ENCODE data around the gene COQ10A. TPM values are rescaled to one million over a fixed set of nuclear protein-coding genes. Genes with fewer than 3 reads are reported as not detected.

Gene COQ10A
- total and polyA plus RNA-seq, 2 donors (not counting 3 experiments of a cell fraction or from before 2014, with no cell fraction given), result 14.7 to 32.4 TPM

- Histone ChIP-seq H4K20me1 (replicated peaks; ENCODE audit: control insufficient read depth, extremely low read depth, insufficient read depth, low read length) (no peaks in the 10 kb centered on the region), H3K27ac (ENCODE audit: insufficient read depth, low read depth, low read length) (no peak overlapping the region), H3K4me3 (replicated peaks in 1 of 3; ENCODE audit: insufficient read depth in 1 of 3, low read depth in 1 of 3, low read length in 3 of 3) (no peak overlapping the region), H3K9ac (replicated peaks; ENCODE audit: extremely low read depth, insufficient read depth, low read length) (no peak overlapping the region), H3K4me2 (ENCODE audit: insufficient read depth, low read length) (no peak overlapping the region), H2AFZ (ENCODE audit: low read depth, low read length) (no peak overlapping the region), H3K79me2 (ENCODE audit: control insufficient read depth, insufficient read depth, low read length) (peaks cover 13% of the 10 kb centered on the region), H3K9me1 (replicated peaks; ENCODE audit: control insufficient read depth, extremely low read depth, insufficient read depth, low read length) (no peaks in the 10 kb centered on the region), H3K9me3 (replicated peaks; ENCODE audit: control insufficient read depth, insufficient read depth, low read length) (no peaks in the 10 kb centered on the region), H3K4me1 (ENCODE audit: control insufficient read depth, extremely low read depth, insufficient read depth, low read length) (peaks cover 9% of the 10 kb centered on the region), H3K36me3 (ENCODE audit: control insufficient read depth in 2 of 2, extremely low read depth in 1 of 2, insufficient read depth in 2 of 2, low read length in 2 of 2) (no peaks in the 10 kb centered on the region), H3K27me3 (ENCODE audit: control insufficient read depth in 2 of 2, insufficient read depth in 2 of 2, low read length in 2 of 2) (no peaks in the 10 kb centered on the region)
- no peak for DNase-seq (ENCODE audit: low read depth, low spot score)
- ChIA-PET POLR2A (no interaction called here), CTCF (interaction anchor here (4.5 kb wide), 1 partner anchor 145 kb away, joined by 60 read pairs; no protein-coding TSS in a partner anchor)
- no peak for FAIRE-seq
- intact Hi-C loops (cut with micrococcal nuclease), result no loop called here
- TF ChIP-seq POLR2A (IDR thresholded peaks at IDR 0.05; ENCODE audit: low read depth, low read length) (no peak), POLR2AphosphoS5 (IDR thresholded peaks at IDR 0.05; ENCODE audit: insufficient read depth, low read depth, low read length) (no peak), GATA2 (IDR thresholded peaks at IDR 0.05; ENCODE audit: insufficient read depth, insufficient read length, low read depth, low read length) (no peak), MYC (IDR thresholded peaks at IDR 0.05; ENCODE audit: low read depth, low read length) (no peak), JUN (IDR thresholded peaks at IDR 0.05; ENCODE audit: borderline replicate concordance, insufficient read depth, insufficient read length, low read depth) (no peak), MAX (IDR thresholded peaks at IDR 0.05; ENCODE audit: insufficient read depth, insufficient read length) (no peak), EZH2 (IDR thresholded peaks at IDR 0.05; ENCODE audit: borderline replicate concordance, low read depth, low read length, severe bottlenecking) (no peak)
- no TSS peak for BruUV-seq (replicated peaks)
- dilution Hi-C loops (cut with MboI; ENCODE audit: extremely low pct_ligation_motif_present, low sequenced_read_pairs), result no loop called here
Observed at GRCh38 chr12:56317675-56318074, 50.9 kb downstream of the COQ10A start.

Other genes with a start within 250 kb of the COQ10A start
- gene IKZF4, start 245.9 kb upstream of the COQ10A start, total RNA-seq, result 3.5 and 5.4 TPM in 2 replicates
- 2.5 and 3.4 TPM in 2 replicates for gene IKZF4, start 245.9 kb upstream of the COQ10A start, polyA plus RNA-seq
- gene RPS26, start 225.0 kb upstream of the COQ10A start, total RNA-seq, result 57.3 and 66.7 TPM in 2 replicates
- gene RPS26, start 225.0 kb upstream of the COQ10A start, polyA plus RNA-seq, result 1,837 and 1,847 TPM in 2 replicates
- 0.11 TPM in 1 of 2 replicates, not detected in the other for gene ERBB3, start 186.8 kb upstream of the COQ10A start, total RNA-seq
- 0.08 and 1.5 TPM in 2 replicates for gene ERBB3, start 186.8 kb upstream of the COQ10A start, polyA plus RNA-seq
- gene PA2G4, start 162.4 kb upstream of the COQ10A start, total RNA-seq, result 170 and 188 TPM in 2 replicates
- gene PA2G4, start 162.4 kb upstream of the COQ10A start, polyA plus RNA-seq, result 94.2 and 121 TPM in 2 replicates
- gene RPL41, start 150.3 kb upstream of the COQ10A start, total RNA-seq, result 3,212 and 3,428 TPM in 2 replicates
- gene RPL41, start 150.3 kb upstream of the COQ10A start, polyA plus RNA-seq, result 9,033 and 9,990 TPM in 2 replicates
- gene ZC3H10, start 148.7 kb upstream of the COQ10A start, total RNA-seq, result 8.7 and 10.1 TPM in 2 replicates
- 2.6 and 3.0 TPM in 2 replicates for gene ZC3H10, start 148.7 kb upstream of the COQ10A start, polyA plus RNA-seq
- gene ESYT1, start 138.7 kb upstream of the COQ10A start, total RNA-seq, result 133 and 161 TPM in 2 replicates
- gene ESYT1, start 138.7 kb upstream of the COQ10A start, polyA plus RNA-seq, result 233 and 234 TPM in 2 replicates
- gene MYL6B, start 114.4 kb upstream of the COQ10A start, total RNA-seq, result 135 and 137 TPM in 2 replicates
- 130 and 185 TPM in 2 replicates for gene MYL6B, start 114.4 kb upstream of the COQ10A start, polyA plus RNA-seq
- 2,364 and 2,543 TPM in 2 replicates for gene MYL6, start 108.6 kb upstream of the COQ10A start, total RNA-seq
- gene MYL6, start 108.6 kb upstream of the COQ10A start, polyA plus RNA-seq, result 6,581 and 8,470 TPM in 2 replicates
- gene SMARCC2, start 77.5 kb upstream of the COQ10A start, total RNA-seq, result 117 and 121 TPM in 2 replicates
- gene SMARCC2, start 77.5 kb upstream of the COQ10A start, polyA plus RNA-seq, result 51.1 and 51.9 TPM in 2 replicates
- gene RNF41, start 45.0 kb upstream of the COQ10A start, total RNA-seq, result 80.1 and 88.3 TPM in 2 replicates
- 203 and 241 TPM in 2 replicates for gene RNF41, start 45.0 kb upstream of the COQ10A start, polyA plus RNA-seq
- gene NABP2, start 42.6 kb upstream of the COQ10A start, total RNA-seq, result 41.0 and 42.4 TPM in 2 replicates
- gene NABP2, start 42.6 kb upstream of the COQ10A start, polyA plus RNA-seq, result 55.3 and 59.7 TPM in 2 replicates
- gene SLC39A5, start 36.9 kb upstream of the COQ10A start, total RNA-seq, result not detected in 2 replicates
- 0.10 and 0.11 TPM in 2 replicates for gene SLC39A5, start 36.9 kb upstream of the COQ10A start, polyA plus RNA-seq
- 62.0 and 66.3 TPM in 2 replicates for gene ANKRD52, start 8.6 kb upstream of the COQ10A start, total RNA-seq
- gene ANKRD52, start 8.6 kb upstream of the COQ10A start, polyA plus RNA-seq, result 28.6 and 30.8 TPM in 2 replicates
- 296 and 312 TPM in 2 replicates for gene CS, start 33.4 kb downstream of the COQ10A start, total RNA-seq
- gene CS, start 33.4 kb downstream of the COQ10A start, polyA plus RNA-seq, result 115 and 129 TPM in 2 replicates
- 166 and 183 TPM in 2 replicates for gene CNPY2, start 49.0 kb downstream of the COQ10A start, total RNA-seq
- 205 and 256 TPM in 2 replicates for gene CNPY2, start 49.0 kb downstream of the COQ10A start, polyA plus RNA-seq
- 21.5 and 24.4 TPM in 2 replicates for gene PAN2, start 67.1 kb downstream of the COQ10A start, total RNA-seq
- gene PAN2, start 67.1 kb downstream of the COQ10A start, polyA plus RNA-seq, result 21.0 and 21.9 TPM in 2 replicates
- not detected in 2 replicates for gene IL23A, start 71.9 kb downstream of the COQ10A start, total RNA-seq
- 0.12 TPM in 1 of 2 replicates, not detected in the other for gene IL23A, start 71.9 kb downstream of the COQ10A start, polyA plus RNA-seq
- gene STAT2, start 93.2 kb downstream of the COQ10A start, total RNA-seq, result 66.5 and 74.8 TPM in 2 replicates
- gene STAT2, start 93.2 kb downstream of the COQ10A start, polyA plus RNA-seq, result 58.5 and 62.8 TPM in 2 replicates
- gene APOF, start 95.9 kb downstream of the COQ10A start, total RNA-seq, result not detected in 2 replicates
- gene APOF, start 95.9 kb downstream of the COQ10A start, polyA plus RNA-seq, result not detected in 2 replicates
- gene TIMELESS, start 182.5 kb downstream of the COQ10A start, total RNA-seq, result 28.2 and 28.4 TPM in 2 replicates
- 3.6 and 6.1 TPM in 2 replicates for gene TIMELESS, start 182.5 kb downstream of the COQ10A start, polyA plus RNA-seq
- not detected in 2 replicates for gene MIP, start 187.7 kb downstream of the COQ10A start, total RNA-seq
- gene MIP, start 187.7 kb downstream of the COQ10A start, polyA plus RNA-seq, result 0.18 TPM in 1 of 2 replicates, not detected in the other
- 3.4 and 3.5 TPM in 2 replicates for gene SPRYD4, start 201.6 kb downstream of the COQ10A start, total RNA-seq
- 3.8 and 4.0 TPM in 2 replicates for gene SPRYD4, start 201.6 kb downstream of the COQ10A start, polyA plus RNA-seq
- gene GLS2, start 221.2 kb downstream of the COQ10A start, total RNA-seq, result 0.33 TPM in 1 of 2 replicates, not detected in the other
- gene GLS2, start 221.2 kb downstream of the COQ10A start, polyA plus RNA-seq, result 0.04 and 0.18 TPM in 2 replicates

Measured in endothelial cell of umbilical vein (primary cell).